Activated CD8-positive, alpha-beta memory T cell treated with anti-CD3 and anti-CD28 coated beads, Interleukin-2, amount 50 U/mL, for 1 hour (primary cell): ENCODE results near the gene MAP3K3.

ENCODE experiments used
- DNase-seq: peaks from one replicate; pipeline ENCODE4 v3.0.0-alpha.2; 2020; ENCODE audit errors: extremely low read depth

MAP3K3 gene

GRCh38 chr17:63652106-63652505 is 29.9 kb downstream of the MAP3K3 start:
- no peak for DNase-seq

- no peak for DNase-seq
These were observed 30.8 kb downstream of the MAP3K3 start for GRCh38 chr17:63653050-63653449.

- no peak for DNase-seq
These were observed 35.6 kb downstream of the MAP3K3 start for GRCh38 chr17:63657786-63658185.

GRCh38 chr17:63658366-63658765 is 36.1 kb downstream of the MAP3K3 start:
- DNase-seq = no peak

GRCh38 chr17:63659850-63660249 is 37.6 kb downstream of the MAP3K3 start:
- no peak for DNase-seq

GRCh38 chr17:63665527-63666214 is 43.5 kb downstream of the MAP3K3 start:
- no peak for DNase-seq

GRCh38 chr17:63672856-63673255 is 50.6 kb downstream of the MAP3K3 start:
- DNase-seq = no peak

GRCh38 chr17:63675231-63675606 is 53.0 kb downstream of the MAP3K3 start:
- no peak for DNase-seq

- no peak for DNase-seq
These were observed 53.7 kb downstream of the MAP3K3 start for GRCh38 chr17:63675607-63676546.

GRCh38 chr17:63676584-63676983 is 54.4 kb downstream of the MAP3K3 start:
- DNase-seq = no peak

- DNase-seq = no peak
These were observed 57.0 kb downstream of the MAP3K3 start for GRCh38 chr17:63679214-63679613.

- DNase-seq = no peak
These were observed 58.5 kb downstream of the MAP3K3 start for GRCh38 chr17:63680700-63681099.

GRCh38 chr17:63681530-63681929 is 59.3 kb downstream of the MAP3K3 start:
- no peak for DNase-seq

- DNase-seq = no peak
These were observed 60.2 kb downstream of the MAP3K3 start for GRCh38 chr17:63682441-63682840.

- DNase-seq = no peak
These were observed 60.8 kb downstream of the MAP3K3 start for GRCh38 chr17:63682981-63683380.

- DNase-seq = no peak
These were observed 62.8 kb downstream of the MAP3K3 start for GRCh38 chr17:63685041-63685440.

GRCh38 chr17:63685578-63685977 is 63.4 kb downstream of the MAP3K3 start:
- DNase-seq = no peak

- no peak for DNase-seq
These were observed 64.0 kb downstream of the MAP3K3 start for GRCh38 chr17:63686138-63686685.

- no peak for DNase-seq
These were observed 66.3 kb downstream of the MAP3K3 start for GRCh38 chr17:63688396-63689020.

GRCh38 chr17:63689479-63689878 is 67.3 kb downstream of the MAP3K3 start:
- DNase-seq = no peak

GRCh38 chr17:63692195-63692816 is 70.1 kb downstream of the MAP3K3 start:
- no peak for DNase-seq
